ENCODE measurements around the gene CAPN5. TPM values are rescaled to one million over a fixed set of nuclear protein-coding genes. Genes with fewer than 3 reads are reported as not detected.

Gene CAPN5
- total RNA-seq, 1 experiment from 2014 or later: 27.4 TPM

GRCh38 chr11:77130763-77131513 is 64.2 kb downstream of the CAPN5 start (continued):
- TF ChIP-seq, protein P1, sequence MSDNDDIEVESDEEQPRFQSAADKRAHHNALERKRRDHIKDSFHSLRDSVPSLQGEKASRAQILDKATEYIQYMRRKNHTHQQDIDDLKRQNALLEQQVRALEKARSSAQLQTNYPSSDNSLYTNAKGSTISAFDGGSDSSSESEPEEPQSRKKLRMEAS (CRISPR knock-in tag; IDR thresholded peaks at IDR 0.05): no peak
- TF ChIP-seq ESRRA (CRISPR knock-in tag; IDR thresholded peaks at IDR 0.05; ENCODE audit: borderline replicate concordance): no peak
- TF ChIP-seq, protein P2, sequence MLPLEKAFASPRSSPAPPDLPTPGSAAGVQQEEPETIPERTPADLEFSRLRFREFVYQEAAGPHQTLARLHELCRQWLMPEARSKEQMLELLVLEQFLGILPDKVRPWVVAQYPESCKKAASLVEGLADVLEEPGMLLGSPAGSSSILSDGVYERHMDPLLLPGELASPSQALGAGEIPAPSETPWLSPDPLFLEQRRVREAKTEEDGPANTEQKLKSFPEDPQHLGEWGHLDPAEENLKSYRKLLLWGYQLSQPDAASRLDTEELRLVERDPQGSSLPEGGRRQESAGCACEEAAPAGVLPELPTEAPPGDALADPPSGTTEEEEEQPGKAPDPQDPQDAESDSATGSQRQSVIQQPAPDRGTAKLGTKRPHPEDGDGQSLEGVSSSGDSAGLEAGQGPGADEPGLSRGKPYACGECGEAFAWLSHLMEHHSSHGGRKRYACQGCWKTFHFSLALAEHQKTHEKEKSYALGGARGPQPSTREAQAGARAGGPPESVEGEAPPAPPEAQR (CRISPR knock-in tag; IDR thresholded peaks at IDR 0.05): no peak
- TF ChIP-seq ZBTB43 (CRISPR knock-in tag; IDR thresholded peaks at IDR 0.05): no peak
- no peak for TF ChIP-seq E2F5 (CRISPR knock-in tag; IDR thresholded peaks at IDR 0.05)
- TF ChIP-seq NFATC4 (CRISPR knock-in tag; IDR thresholded peaks at IDR 0.05): no peak
- TF ChIP-seq, protein P3, sequence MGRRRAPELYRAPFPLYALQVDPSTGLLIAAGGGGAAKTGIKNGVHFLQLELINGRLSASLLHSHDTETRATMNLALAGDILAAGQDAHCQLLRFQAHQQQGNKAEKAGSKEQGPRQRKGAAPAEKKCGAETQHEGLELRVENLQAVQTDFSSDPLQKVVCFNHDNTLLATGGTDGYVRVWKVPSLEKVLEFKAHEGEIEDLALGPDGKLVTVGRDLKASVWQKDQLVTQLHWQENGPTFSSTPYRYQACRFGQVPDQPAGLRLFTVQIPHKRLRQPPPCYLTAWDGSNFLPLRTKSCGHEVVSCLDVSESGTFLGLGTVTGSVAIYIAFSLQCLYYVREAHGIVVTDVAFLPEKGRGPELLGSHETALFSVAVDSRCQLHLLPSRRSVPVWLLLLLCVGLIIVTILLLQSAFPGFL (CRISPR knock-in tag; IDR thresholded peaks at IDR 0.05; ENCODE audit: borderline replicate concordance): no peak
- TF ChIP-seq NFE2L1 (CRISPR knock-in tag; IDR thresholded peaks at IDR 0.05): no peak
- no peak for TF ChIP-seq ATF2 (CRISPR knock-in tag; IDR thresholded peaks at IDR 0.05; ENCODE audit: borderline replicate concordance, low read depth)
- TF ChIP-seq JAZF1 (CRISPR knock-in tag; IDR thresholded peaks at IDR 0.05): no peak
- TF ChIP-seq SOX15 (CRISPR knock-in tag; IDR thresholded peaks at IDR 0.05): no peak

DNA sequence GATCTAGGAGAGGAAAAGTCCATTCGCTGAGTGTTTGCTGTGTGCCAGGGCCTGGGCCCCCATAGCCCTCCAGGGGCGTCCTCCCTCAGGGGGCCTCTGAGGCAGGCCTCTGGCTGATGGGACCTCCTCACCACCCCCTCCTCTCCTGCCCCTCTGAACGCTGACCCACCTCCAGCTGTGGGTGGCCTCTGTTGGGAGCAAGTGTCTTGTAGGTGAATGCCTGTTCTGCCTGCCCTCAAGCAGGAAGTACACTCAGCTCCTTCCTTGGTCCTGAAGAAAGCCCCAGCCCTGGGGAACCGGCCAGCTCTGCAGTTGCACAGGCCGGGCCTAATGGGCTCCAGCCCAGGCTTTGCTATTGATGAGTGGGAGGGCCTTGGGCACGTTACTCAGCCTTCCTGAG is 64.8 kb downstream of the CAPN5 start:
- ChIA-PET POLR2A (no interaction called here), CTCF (interaction anchor here (1.2 to 6.7 kb wide), 4 partner anchors 17 to 56 kb away, joined by 3 to 86 read pairs (median 8); no protein-coding TSS in a partner anchor)
- Mint-ChIP-seq H3K27me3 (ENCODE audit: low read depth) (no peaks in the 10 kb centered on the region; the same call in 1 of the 2 replicates), H3K4me3 (no peak overlapping the region), H3K36me3 (no peaks in the 10 kb centered on the region), H3K27ac (no peak overlapping the region), H3K4me1 (peaks cover 16% of the 10 kb centered on the region), H3K9me3 (no peaks in the 10 kb centered on the region)
- DNase-seq (ENCODE audit: low spot score): no peak
- ATAC-seq: no peak
- no peak for TF ChIP-seq PRDM15 (CRISPR knock-in tag; IDR thresholded peaks at IDR 0.05)
- TF ChIP-seq TEAD4 (CRISPR knock-in tag; IDR thresholded peaks at IDR 0.05): no peak
- TF ChIP-seq ZNF232 (CRISPR knock-in tag; IDR thresholded peaks at IDR 0.05): no peak
- no peak for TF ChIP-seq ETV6 (CRISPR knock-in tag; IDR thresholded peaks at IDR 0.05)
- TF ChIP-seq TEAD1 (CRISPR knock-in tag; IDR thresholded peaks at IDR 0.05): no peak
